ENCODE measurements around the gene ZNF579. TPM values are rescaled to one million over a fixed set of nuclear protein-coding genes. Genes with fewer than 3 reads are reported as not detected.
"Not testable (repeated sequence)": the region's sequence is repeated elsewhere in the genome, so short reads cannot be mapped to it uniquely, and the experiment has no call there.

ZNF579 gene
- total RNA-seq, 1 experiment from 2014 or later = 13.5 TPM

GRCh38 chr19:55586976-55587668 lies 6.5 kb upstream of the ZNF579 start:
- intact Hi-C loops (cut with micrococcal nuclease) = loop anchor here (1.0 to 2.0 kb wide), 2 partner anchors 12 to 38 kb away; partner anchors contain the start of genes FIZ1 and ZNF784
- peak overlapping the region; percentile 78 for H2AFZ ChIP-seq (ENCODE audit: low read length)
- no peaks in the 10 kb centered on the region for H3K79me2 ChIP-seq (ENCODE audit: low read length)
- DNase-seq = peak; percentile 99
- peak overlapping the region; percentile 66 for H3K4me3 ChIP-seq (ENCODE audit: low read length)
- POLR2A ChIA-PET (ENCODE audit: unreplicated experiment) = interaction anchor here (1.2 kb wide), 1 partner anchor 13 kb away, joined by 6 read pairs; the partner anchor contains the start of gene FIZ1
- peak; percentile 91 for ATAC-seq
- H3K4me2 ChIP-seq (ENCODE audit: low read length) = peak overlapping the region; percentile 87
- no peaks in the 10 kb centered on the region for H3K9me2 ChIP-seq (replicated peaks; ENCODE audit: low read length)
- no TSS peak for BruUV-seq (replicated peaks)
- CTCF ChIA-PET = interaction anchor here (0.7 to 0.9 kb wide), 2 partner anchors 19 to 120 kb away, joined by 3 to 5 read pairs; no protein-coding TSS in a partner anchor
- TF ChIP-seq EZH2 (IDR thresholded peaks at IDR 0.05; ENCODE audit: low read length, unreplicated experiment) (no peak), EZH2phosphoT487 (IDR thresholded peaks at IDR 0.05; ENCODE audit: borderline replicate concordance, low read length) (no peak)
- no peaks in the 10 kb centered on the region; the same call in 1 of the 2 replicates for H3K36me3 ChIP-seq (ENCODE audit: low read depth, low read length)
- no peaks in the 10 kb centered on the region for H3K9me3 ChIP-seq (ENCODE audit: low read length)
- H3F3A ChIP-seq (ENCODE audit: low read length, unreplicated experiment) = no peaks in the 10 kb centered on the region
- no peaks in the 10 kb centered on the region for H4K20me1 ChIP-seq (ENCODE audit: low read length)
- no peak overlapping the region for H3K27ac ChIP-seq (ENCODE audit: low read length)
- peak overlapping the region; percentile 13 for H3K9ac ChIP-seq (ENCODE audit: low read length)
- H3K4me1 ChIP-seq (ENCODE audit: insufficient read depth, low read length) = peaks cover 10% of the 10 kb centered on the region
- H3K27me3 ChIP-seq (ENCODE audit: low read length) = no peaks in the 10 kb centered on the region

GRCh38 chr19:55585658-55586339 lies 5.2 kb upstream of the ZNF579 start:
- Histone ChIP-seq H3K9me3 (ENCODE audit: low read length) (no peaks in the 10 kb centered on the region), H3K9ac (ENCODE audit: low read length) (no peak overlapping the region), H3K36me3 (ENCODE audit: low read depth, low read length) (no peaks in the 10 kb centered on the region), H3K79me2 (ENCODE audit: low read length) (peaks cover 4% of the 10 kb centered on the region), H4K20me1 (ENCODE audit: low read length) (no peaks in the 10 kb centered on the region), H3F3A (ENCODE audit: low read length, unreplicated experiment) (no peaks in the 10 kb centered on the region), H3K4me1 (ENCODE audit: insufficient read depth, low read length) (peaks cover 15% of the 10 kb centered on the region), H3K27ac (ENCODE audit: low read length) (no peak overlapping the region), H3K4me2 (ENCODE audit: low read length) (peak overlapping the region; percentile 50), H3K27me3 (ENCODE audit: low read length) (no peaks in the 10 kb centered on the region), H3K9me2 (replicated peaks; ENCODE audit: low read length) (no peaks in the 10 kb centered on the region), H3K4me3 (ENCODE audit: low read length) (0 out of 2 replicates have a peak overlapping the region, but pooled peaks have one; percentile 22), H2AFZ (ENCODE audit: low read length) (peak overlapping the region; percentile 54)
- no peak for TF ChIP-seq EZH2phosphoT487 (IDR thresholded peaks at IDR 0.05; ENCODE audit: borderline replicate concordance, low read length)
- no peak for TF ChIP-seq EZH2 (IDR thresholded peaks at IDR 0.05; ENCODE audit: low read length, unreplicated experiment)
- no peak for TF ChIP-seq CTCF (conservative IDR thresholded peaks at IDR 0.05; ENCODE audit: low read depth, low read length)
- no TSS peak for BruUV-seq (replicated peaks)
- ATAC-seq (peak; percentile 37), DNase-seq (no peak)
- POLR2A ChIA-PET (ENCODE audit: unreplicated experiment) = no interaction called here
- intact Hi-C loops (cut with micrococcal nuclease) = loop anchor here (2.0 kb wide), 1 partner anchor 39 kb away; the partner anchor contains the start of gene ZNF784
- CTCF ChIA-PET = no interaction called here

- no peaks in the 10 kb centered on the region for H3K36me3 ChIP-seq (ENCODE audit: low read depth, low read length)
- no peak overlapping the region for H3K9ac ChIP-seq (ENCODE audit: low read length)
- ChIA-PET CTCF (no interaction called here), POLR2A (ENCODE audit: unreplicated experiment) (no interaction called here)
- H3K9me3 ChIP-seq (ENCODE audit: low read length) = no peaks in the 10 kb centered on the region
- TF ChIP-seq EZH2phosphoT487 (IDR thresholded peaks at IDR 0.05; ENCODE audit: borderline replicate concordance, low read length) = no peak
- TF ChIP-seq CTCF (conservative IDR thresholded peaks at IDR 0.05; ENCODE audit: low read depth, low read length) = no peak
- H4K20me1 ChIP-seq (ENCODE audit: low read length) = no peaks in the 10 kb centered on the region
- intact Hi-C loops (cut with micrococcal nuclease) = no loop called here
- peaks cover 12% of the 10 kb centered on the region for H3K79me2 ChIP-seq (ENCODE audit: low read length)
- no peak for DNase-seq
- no peaks in the 10 kb centered on the region for H3F3A ChIP-seq (ENCODE audit: low read length, unreplicated experiment)
- H3K27me3 ChIP-seq (ENCODE audit: low read length) = no peaks in the 10 kb centered on the region
- no peak overlapping the region for H3K4me2 ChIP-seq (ENCODE audit: low read length)
- H3K4me1 ChIP-seq (ENCODE audit: insufficient read depth, low read length) = peaks cover 15% of the 10 kb centered on the region
- H3K4me3 ChIP-seq (ENCODE audit: low read length) = no peak overlapping the region
- no peak for ATAC-seq
- H3K9me2 ChIP-seq (replicated peaks; ENCODE audit: low read length) = no peaks in the 10 kb centered on the region
- no TSS peak for BruUV-seq (replicated peaks)
- H2AFZ ChIP-seq (ENCODE audit: low read length) = no peak overlapping the region
- H3K27ac ChIP-seq (ENCODE audit: low read length) = no peak overlapping the region
These were observed 4.2 kb upstream of the ZNF579 start for GRCh38 chr19:55584871-55585270.

GRCh38 chr19:55583897-55584296 lies 3.2 kb upstream of the ZNF579 start:
- intact Hi-C loops (cut with micrococcal nuclease); CTCF ChIA-PET; POLR2A ChIA-PET (ENCODE audit: unreplicated experiment): not testable (repeated sequence)

More at GRCh38 chr19:55583897-55584296, 3.2 kb upstream of the ZNF579 start:
- not testable (repeated sequence) for DNase-seq; H3K36me3 ChIP-seq (ENCODE audit: low read depth, low read length); H3K27ac ChIP-seq (ENCODE audit: low read length); ATAC-seq; H3F3A ChIP-seq (ENCODE audit: low read length, unreplicated experiment); H3K9ac ChIP-seq (ENCODE audit: low read length); H3K4me2 ChIP-seq (ENCODE audit: low read length); H3K9me2 ChIP-seq (replicated peaks; ENCODE audit: low read length); H2AFZ ChIP-seq (ENCODE audit: low read length); H3K27me3 ChIP-seq (ENCODE audit: low read length); H3K4me3 ChIP-seq (ENCODE audit: low read length); H3K9me3 ChIP-seq (ENCODE audit: low read length); BruUV-seq (replicated peaks); H4K20me1 ChIP-seq (ENCODE audit: low read length)
- Histone ChIP-seq H3K79me2 (ENCODE audit: low read length) (peaks cover 20% of the 10 kb centered on the region), H3K4me1 (ENCODE audit: insufficient read depth, low read length) (peaks cover 15% of the 10 kb centered on the region)
